Kidney epithelial cell (primary cell): Measurements from ENCODE around the gene ZNF8. TPM values are rescaled to one million over a fixed set of nuclear protein-coding genes. Genes with fewer than 3 reads are reported as not detected.

ENCODE experiments used
- DNase-seq: peaks from one replicate; pipeline ENCODE4 v3.0.0-alpha.2; 2010; ENCODE audit warnings: low read depth
- H3K27me3 ChIP-seq: 2 replicates; pipeline ENCODE4 v1.6.0; 2011; ENCODE audit warnings: low read length; ENCODE audit not compliant: control insufficient read depth, insufficient read depth
- H3K36me3 ChIP-seq: 2 replicates; pipeline ENCODE4 v1.5.1; 2011; ENCODE audit warnings: low read length; ENCODE audit not compliant: control insufficient read depth, insufficient read depth
- H3K4me3 ChIP-seq: 2 replicates; pipeline ENCODE4 v1.5.1; 2011; ENCODE audit warnings: low read depth, mild to moderate bottlenecking, control low read depth, low read length
- CTCF ChIP-seq: IDR thresholded peaks from 2 replicates; pipeline ENCODE4 v1.5.1; 2011; ENCODE audit warnings: mild to moderate bottlenecking, moderate library complexity, low read length, control low read depth, inconsistent platforms; ENCODE audit not compliant: insufficient read depth, poor library complexity, severe bottlenecking
- total RNA-seq: library from RNA; depleted of rRNA; stranded (reverse); fragments of >200 nt; gene quantifications from 2 replicates; pipeline ENCODE4 v1.2.3, GENCODE V29; 2015

The ZNF8 gene
- total RNA-seq, 1 donor from 2014 or later, result 7.1 TPM

- no peak for TF ChIP-seq CTCF
- Histone ChIP-seq H3K27me3 (no peaks in the 10 kb centered on the region), H3K4me3 (no peak overlapping the region), H3K36me3 (peaks cover 1% of the 10 kb centered on the region)
- DNase-seq, result no peak
Measured at GRCh38 chr19:58311345-58311865, 32.6 kb downstream of the ZNF8 start.

- no peak for TF ChIP-seq CTCF
- Histone ChIP-seq H3K4me3 (no peak overlapping the region), H3K36me3 (peaks cover 1% of the 10 kb centered on the region), H3K27me3 (no peaks in the 10 kb centered on the region)
- DNase-seq, result no peak
Measured at GRCh38 chr19:58315580-58315979, 36.8 kb downstream of the ZNF8 start.

- no peak for TF ChIP-seq CTCF
- no peaks in the 10 kb centered on the region for H3K27me3 ChIP-seq
- H3K36me3 ChIP-seq, result no peaks in the 10 kb centered on the region
- DNase-seq, result no peak
- H3K4me3 ChIP-seq, result no peak overlapping the region
Measured at GRCh38 chr19:58317476-58318072, 38.8 kb downstream of the ZNF8 start.

GRCh38 chr19:58318297-58318696, 39.5 kb downstream of the ZNF8 start:
- Histone ChIP-seq H3K4me3 (no peak overlapping the region), H3K36me3 (no peaks in the 10 kb centered on the region), H3K27me3 (no peaks in the 10 kb centered on the region)
- DNase-seq, result no peak
- TF ChIP-seq CTCF, result no peak

- Histone ChIP-seq H3K36me3 (no peaks in the 10 kb centered on the region), H3K4me3 (no peak overlapping the region), H3K27me3 (no peaks in the 10 kb centered on the region)
- no peak for TF ChIP-seq CTCF
- DNase-seq, result no peak
Measured at GRCh38 chr19:58319241-58319640, 40.5 kb downstream of the ZNF8 start.
